ENCODE data around the gene SURF1.
"Not testable (repeated sequence)": the region's sequence is repeated elsewhere in the genome, so short reads cannot be mapped to it uniquely, and the experiment has no call there.

SURF1 gene

GRCh38 chr9:133332381-133332730, 23.9 kb downstream of the SURF1 start:
- H3K4ac ChIP-seq (ENCODE audit: low read depth, low read length): no peak overlapping the region
- no peak overlapping the region for H2BK5ac ChIP-seq (ENCODE audit: low read length)

GRCh38 chr9:133331641-133332380, 24.5 kb downstream of the SURF1 start:
- WGBS (ENCODE audit: extremely low coverage, insufficient coverage, low lambda C conversion rate): no CpG with 5 or more reads among the region's 57 CpGs

More at GRCh38 chr9:133332381-133332730, 23.9 kb downstream of the SURF1 start:
- H3K79me2 ChIP-seq (ENCODE audit: control insufficient read depth, insufficient read depth, low read length): peaks cover 14% of the 10 kb centered on the region
- H3K36me3 ChIP-seq (ENCODE audit: control insufficient read depth, insufficient read depth, low read length): peaks cover 9% of the 10 kb centered on the region
- DNase-seq: no peak
- H2BK15ac ChIP-seq (replicated peaks; ENCODE audit: low read depth): no peak overlapping the region
- no peak overlapping the region for H3K18ac ChIP-seq (ENCODE audit: low read length)
- no peak overlapping the region for H4K8ac ChIP-seq (ENCODE audit: low read depth, low read length)
- H4K5ac ChIP-seq (ENCODE audit: low read length): no peak overlapping the region
- H3K4me2 ChIP-seq (ENCODE audit: low read length): no peak overlapping the region
- no CpG with 5 or more reads among the region's 20 CpGs for WGBS (ENCODE audit: extremely low coverage, insufficient coverage, low lambda C conversion rate)
- no peak overlapping the region for H2BK120ac ChIP-seq (ENCODE audit: low read depth, low read length)
- H3K27ac ChIP-seq (ENCODE audit: low read depth, low read length): no peak overlapping the region
- H3K23ac ChIP-seq (ENCODE audit: low read length): no peak overlapping the region
- H3K56ac ChIP-seq (ENCODE audit: low read length): no peak overlapping the region
- H3K4me1 ChIP-seq (ENCODE audit: control insufficient read depth, low read depth, low read length): peaks cover 5% of the 10 kb centered on the region
- H3K4me3 ChIP-seq (ENCODE audit: low read length): no peak overlapping the region
- H3K27me3 ChIP-seq (ENCODE audit: insufficient read depth, low read length, poor library complexity): no peaks in the 10 kb centered on the region
- H3K9ac ChIP-seq (ENCODE audit: low read length): no peak overlapping the region
- H3K79me1 ChIP-seq (ENCODE audit: low read length): peaks cover 10% of the 10 kb centered on the region
- H2AK5ac ChIP-seq (ENCODE audit: low read length): no peak overlapping the region

GRCh38 chr9:133331221-133331620, 25.1 kb downstream of the SURF1 start:
- Histone ChIP-seq H3K4me1 (ENCODE audit: control insufficient read depth, low read depth, low read length) (peaks cover 5% of the 10 kb centered on the region), H3K9ac (ENCODE audit: low read length) (no peak overlapping the region), H2BK120ac (ENCODE audit: low read depth, low read length) (no peak overlapping the region), H3K4me2 (ENCODE audit: low read length) (no peak overlapping the region), H3K27ac (ENCODE audit: low read depth, low read length) (no peak overlapping the region), H3K18ac (ENCODE audit: low read length) (no peak overlapping the region), H3K79me2 (ENCODE audit: control insufficient read depth, insufficient read depth, low read length) (peaks cover 14% of the 10 kb centered on the region), H3K36me3 (ENCODE audit: control insufficient read depth, insufficient read depth, low read length) (peaks cover 9% of the 10 kb centered on the region), H3K4ac (ENCODE audit: low read depth, low read length) (no peak overlapping the region), H4K8ac (ENCODE audit: low read depth, low read length) (no peak overlapping the region), H3K4me3 (ENCODE audit: low read length) (no peak overlapping the region), H2AK5ac (ENCODE audit: low read length) (no peak overlapping the region), H3K23ac (ENCODE audit: low read length) (no peak overlapping the region), H3K79me1 (ENCODE audit: low read length) (peaks cover 10% of the 10 kb centered on the region), H3K27me3 (ENCODE audit: insufficient read depth, low read length, poor library complexity) (no peaks in the 10 kb centered on the region), H2BK15ac (replicated peaks; ENCODE audit: low read depth) (no peak overlapping the region), H3K56ac (ENCODE audit: low read length) (no peak overlapping the region), H2BK5ac (ENCODE audit: low read length) (no peak overlapping the region), H4K5ac (ENCODE audit: low read length) (no peak overlapping the region)
- DNase-seq: no peak
- no CpG with 5 or more reads among the region's 19 CpGs for WGBS (ENCODE audit: extremely low coverage, insufficient coverage, low lambda C conversion rate)

More at GRCh38 chr9:133331641-133332380, 24.5 kb downstream of the SURF1 start:
- no peak for DNase-seq
- H3K79me2 ChIP-seq (ENCODE audit: control insufficient read depth, insufficient read depth, low read length): peaks cover 14% of the 10 kb centered on the region
- no peak overlapping the region for H3K4me3 ChIP-seq (ENCODE audit: low read length)
- H3K36me3 ChIP-seq (ENCODE audit: control insufficient read depth, insufficient read depth, low read length): peaks cover 9% of the 10 kb centered on the region
- no peak overlapping the region for H3K18ac ChIP-seq (ENCODE audit: low read length)
- no peak overlapping the region for H2BK5ac ChIP-seq (ENCODE audit: low read length)
- H3K27ac ChIP-seq (ENCODE audit: low read depth, low read length): no peak overlapping the region
- no peaks in the 10 kb centered on the region for H3K27me3 ChIP-seq (ENCODE audit: insufficient read depth, low read length, poor library complexity)
- H3K9ac ChIP-seq (ENCODE audit: low read length): no peak overlapping the region
- no peak overlapping the region for H3K23ac ChIP-seq (ENCODE audit: low read length)
- no peak overlapping the region for H3K4me2 ChIP-seq (ENCODE audit: low read length)
- H2BK120ac ChIP-seq (ENCODE audit: low read depth, low read length): no peak overlapping the region
- no peak overlapping the region for H3K56ac ChIP-seq (ENCODE audit: low read length)
- H2AK5ac ChIP-seq (ENCODE audit: low read length): no peak overlapping the region
- H3K79me1 ChIP-seq (ENCODE audit: low read length): peaks cover 10% of the 10 kb centered on the region
- H4K8ac ChIP-seq (ENCODE audit: low read depth, low read length): no peak overlapping the region
- no peak overlapping the region for H2BK15ac ChIP-seq (replicated peaks; ENCODE audit: low read depth)
- H3K4ac ChIP-seq (ENCODE audit: low read depth, low read length): no peak overlapping the region
- H3K4me1 ChIP-seq (ENCODE audit: control insufficient read depth, low read depth, low read length): peaks cover 5% of the 10 kb centered on the region
- no peak overlapping the region for H4K5ac ChIP-seq (ENCODE audit: low read length)

- not testable (repeated sequence) for H4K5ac ChIP-seq (ENCODE audit: low read length); H3K4me2 ChIP-seq (ENCODE audit: low read length); H3K4me1 ChIP-seq (ENCODE audit: control insufficient read depth, low read depth, low read length); H3K27ac ChIP-seq (ENCODE audit: low read depth, low read length); H2BK120ac ChIP-seq (ENCODE audit: low read depth, low read length); H3K4me3 ChIP-seq (ENCODE audit: low read length); H3K56ac ChIP-seq (ENCODE audit: low read length); H2BK5ac ChIP-seq (ENCODE audit: low read length); H2AK5ac ChIP-seq (ENCODE audit: low read length); H3K9ac ChIP-seq (ENCODE audit: low read length); H3K79me1 ChIP-seq (ENCODE audit: low read length); H2BK15ac ChIP-seq (replicated peaks; ENCODE audit: low read depth); H3K23ac ChIP-seq (ENCODE audit: low read length); H3K27me3 ChIP-seq (ENCODE audit: insufficient read depth, low read length, poor library complexity); H4K8ac ChIP-seq (ENCODE audit: low read depth, low read length); H3K18ac ChIP-seq (ENCODE audit: low read length); H3K79me2 ChIP-seq (ENCODE audit: control insufficient read depth, insufficient read depth, low read length); H3K36me3 ChIP-seq (ENCODE audit: control insufficient read depth, insufficient read depth, low read length); H3K4ac ChIP-seq (ENCODE audit: low read depth, low read length)
- peak; percentile 53 for DNase-seq
- no CpG with 5 or more reads among the region's 21 CpGs for WGBS (ENCODE audit: extremely low coverage, insufficient coverage, low lambda C conversion rate)
Measured at GRCh38 chr9:133329306-133330156, 26.8 kb downstream of the SURF1 start.

- Histone ChIP-seq H3K18ac (ENCODE audit: low read length) (no peak overlapping the region), H3K4me3 (ENCODE audit: low read length) (no peak overlapping the region), H3K79me2 (ENCODE audit: control insufficient read depth, insufficient read depth, low read length) (no peaks in the 10 kb centered on the region), H2BK5ac (ENCODE audit: low read length) (no peak overlapping the region), H3K79me1 (ENCODE audit: low read length) (no peaks in the 10 kb centered on the region), H3K4me1 (ENCODE audit: control insufficient read depth, low read depth, low read length) (no peaks in the 10 kb centered on the region), H2AK5ac (ENCODE audit: low read length) (no peak overlapping the region), H4K5ac (ENCODE audit: low read length) (no peak overlapping the region), H3K27ac (ENCODE audit: low read depth, low read length) (no peak overlapping the region), H3K23ac (ENCODE audit: low read length) (no peak overlapping the region), H3K9ac (ENCODE audit: low read length) (no peak overlapping the region), H3K4me2 (ENCODE audit: low read length) (no peak overlapping the region), H3K56ac (ENCODE audit: low read length) (no peak overlapping the region), H3K27me3 (ENCODE audit: insufficient read depth, low read length, poor library complexity) (no peaks in the 10 kb centered on the region), H2BK120ac (ENCODE audit: low read depth, low read length) (no peak overlapping the region), H3K4ac (ENCODE audit: low read depth, low read length) (no peak overlapping the region), H4K8ac (ENCODE audit: low read depth, low read length) (no peak overlapping the region), H3K36me3 (ENCODE audit: control insufficient read depth, insufficient read depth, low read length) (peaks cover 2% of the 10 kb centered on the region), H2BK15ac (replicated peaks; ENCODE audit: low read depth) (no peak overlapping the region)
- no CpG with 5 or more reads among the region's 10 CpGs for WGBS (ENCODE audit: extremely low coverage, insufficient coverage, low lambda C conversion rate)
- no peak for DNase-seq
Measured at GRCh38 chr9:133327834-133328484, 28.3 kb downstream of the SURF1 start.

All from mesendoderm (in vitro differentiated cells).